ENCODE measurements around the gene CHADL. TPM values are rescaled to one million over a fixed set of nuclear protein-coding genes. Genes with fewer than 3 reads are reported as not detected.
A peak's percentile ranks its signal among the peaks of the same experiment; 100 is the strongest.
"Not testable (repeated sequence)": the region's sequence is repeated elsewhere in the genome, so short reads cannot be mapped to it uniquely, and the experiment has no call there.

CHADL gene
- polyA plus RNA-seq (2013, experiment 1 of 2; ENCODE audit: insufficient read length): 0.58 TPM
- polyA plus RNA-seq (2013, experiment 2 of 2; ENCODE audit: insufficient read length): 0.35 TPM

GRCh38 chr22:41240377-41241132 is at the start of gene CHADL:
TSS of gene CHADL (minus strand) at chr22:41240931. CDS start at chr22:41240881, 50 bp downstream.
- DNase-seq: no peak

GRCh38 chr22:41289671-41290070 is 48.9 kb upstream of the CHADL start:
- no peak for DNase-seq

GRCh38 chr22:41288245-41288946 is 47.7 kb upstream of the CHADL start:
- peak; percentile 65 for DNase-seq

GRCh38 chr22:41286639-41287091 is 45.9 kb upstream of the CHADL start:
- peak; percentile 23 for DNase-seq

GRCh38 chr22:41285820-41286638 is 45.3 kb upstream of the CHADL start, which contains the start of gene RANGAP1:
TSS of gene RANGAP1 (minus strand) at chr22:41286187. CDS start at chr22:41281044, 5,143 bp downstream.
- peak; percentile 98 for DNase-seq

- peak; percentile 86 for DNase-seq
Observed at GRCh38 chr22:41285441-41285819, 44.7 kb upstream of the CHADL start.

- no peak for DNase-seq
Observed at GRCh38 chr22:41284465-41284864, 43.7 kb upstream of the CHADL start.

GRCh38 chr22:41280854-41281253 is 40.1 kb upstream of the CHADL start:
- no peak for DNase-seq

- DNase-seq: no peak
Observed at GRCh38 chr22:41280065-41280464, 39.3 kb upstream of the CHADL start.

- DNase-seq: no peak
Observed at GRCh38 chr22:41274856-41275255, 34.1 kb upstream of the CHADL start.

GRCh38 chr22:41273128-41273527 is 32.4 kb upstream of the CHADL start:
- DNase-seq: no peak

GRCh38 chr22:41271787-41272186 is 31.1 kb upstream of the CHADL start:
- no peak for DNase-seq

GRCh38 chr22:41267958-41268357 is 27.2 kb upstream of the CHADL start:
- no peak for DNase-seq

GRCh38 chr22:41264408-41264941 is 23.7 kb upstream of the CHADL start:
- DNase-seq: no peak

- no peak for DNase-seq
Observed at GRCh38 chr22:41263704-41264103, 23.0 kb upstream of the CHADL start.

- no peak for DNase-seq
Observed at GRCh38 chr22:41262250-41262765, 21.6 kb upstream of the CHADL start.

- DNase-seq: no peak
Observed at GRCh38 chr22:41261541-41262249, 21.0 kb upstream of the CHADL start.

- no peak for DNase-seq
Observed at GRCh38 chr22:41260871-41261270, 20.1 kb upstream of the CHADL start.

- DNase-seq: not testable (repeated sequence)
Observed at GRCh38 chr22:41259756-41260155, 19.0 kb upstream of the CHADL start.

GRCh38 chr22:41257696-41258095 is 17.0 kb upstream of the CHADL start:
- DNase-seq: no peak

All from fibroblast of skin of abdomen (primary cell).